Mesothelial cell of epicardium (in vitro differentiated cells): ENCODE data around the gene FES. TPM values are rescaled to one million over a fixed set of nuclear protein-coding genes. Genes with fewer than 3 reads are reported as not detected.
A peak's percentile ranks its signal among the peaks of the same experiment; 100 is the strongest.

Source experiments
- DNase-seq, 2 experiments: peaks; one replicate each; pipeline ENCODE4 v3.0.0; 2021; ENCODE audit warnings: low spot score in 2 of 2; ENCODE audit not compliant: unreplicated experiment in 2 of 2
- H3K27ac Mint-ChIP-seq: 2 replicates; pipeline ENCODE4 v1.8.0; 2021; ENCODE audit warnings: mixed read lengths
- H3K27me3 Mint-ChIP-seq: 2 replicates; pipeline ENCODE4 v1.8.0; 2021; ENCODE audit warnings: low read depth, mixed read lengths
- H3K36me3 Mint-ChIP-seq: 2 replicates; pipeline ENCODE4 v1.8.0; 2021; ENCODE audit warnings: mixed read lengths
- H3K4me1 Mint-ChIP-seq: 2 replicates; pipeline ENCODE4 v1.8.0; 2021; ENCODE audit warnings: mixed read lengths
- H3K4me3 Mint-ChIP-seq: 2 replicates; pipeline ENCODE4 v1.8.0; 2021; ENCODE audit warnings: mild to moderate bottlenecking, moderate library complexity, mixed read lengths
- H3K9me3 Mint-ChIP-seq: 2 replicates; pipeline ENCODE4 v1.8.0; 2021; ENCODE audit warnings: mixed read lengths
- total RNA-seq: library from RNA; stranded (reverse); gene quantifications from 3 replicates; pipeline ENCODE4 v1.2.1, GENCODE V29; 2021
- TF ChIP-seq, protein P1 (sequence below): fragments of 200-600 bp; sonication (generic); IDR thresholded peaks from one replicate; pipeline ENCODE4 v1.5.0; 2021; ENCODE audit warnings: antibody characterized with exemption; ENCODE audit not compliant: unreplicated experiment

The FES gene
- total RNA-seq, 1 donor from 2014 or later: 32.6 TPM

DNA sequence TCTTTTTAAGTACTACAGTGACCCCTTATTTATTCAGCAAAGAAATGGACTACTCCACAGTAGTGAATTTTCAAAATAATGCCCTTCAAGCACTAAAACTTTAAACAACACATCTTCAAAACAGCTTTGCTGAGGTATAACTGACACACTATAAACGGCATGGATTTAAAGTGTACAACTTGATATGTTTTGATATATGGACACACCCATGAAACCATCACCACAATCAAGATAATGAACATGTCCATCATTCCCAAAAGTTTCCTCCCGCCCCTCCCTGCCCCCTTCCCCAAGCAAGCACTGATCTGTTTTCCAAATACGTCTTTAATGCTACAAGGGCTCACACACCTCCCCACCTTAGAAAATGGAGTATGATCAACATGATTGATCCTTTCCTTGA lies 17.5 kb upstream of the FES start:
- Mint-ChIP-seq H3K4me3 (no peak overlapping the region), H3K27me3 (no peaks in the 10 kb centered on the region), H3K27ac (no peak overlapping the region), H3K4me1 (peaks cover 43% of the 10 kb centered on the region), H3K36me3 (no peaks in the 10 kb centered on the region), H3K9me3 (no peaks in the 10 kb centered on the region)
- TF ChIP-seq, protein P1, sequence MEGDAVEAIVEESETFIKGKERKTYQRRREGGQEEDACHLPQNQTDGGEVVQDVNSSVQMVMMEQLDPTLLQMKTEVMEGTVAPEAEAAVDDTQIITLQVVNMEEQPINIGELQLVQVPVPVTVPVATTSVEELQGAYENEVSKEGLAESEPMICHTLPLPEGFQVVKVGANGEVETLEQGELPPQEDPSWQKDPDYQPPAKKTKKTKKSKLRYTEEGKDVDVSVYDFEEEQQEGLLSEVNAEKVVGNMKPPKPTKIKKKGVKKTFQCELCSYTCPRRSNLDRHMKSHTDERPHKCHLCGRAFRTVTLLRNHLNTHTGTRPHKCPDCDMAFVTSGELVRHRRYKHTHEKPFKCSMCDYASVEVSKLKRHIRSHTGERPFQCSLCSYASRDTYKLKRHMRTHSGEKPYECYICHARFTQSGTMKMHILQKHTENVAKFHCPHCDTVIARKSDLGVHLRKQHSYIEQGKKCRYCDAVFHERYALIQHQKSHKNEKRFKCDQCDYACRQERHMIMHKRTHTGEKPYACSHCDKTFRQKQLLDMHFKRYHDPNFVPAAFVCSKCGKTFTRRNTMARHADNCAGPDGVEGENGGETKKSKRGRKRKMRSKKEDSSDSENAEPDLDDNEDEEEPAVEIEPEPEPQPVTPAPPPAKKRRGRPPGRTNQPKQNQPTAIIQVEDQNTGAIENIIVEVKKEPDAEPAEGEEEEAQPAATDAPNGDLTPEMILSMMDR: no peak
- no peak for DNase-seq

DNA sequence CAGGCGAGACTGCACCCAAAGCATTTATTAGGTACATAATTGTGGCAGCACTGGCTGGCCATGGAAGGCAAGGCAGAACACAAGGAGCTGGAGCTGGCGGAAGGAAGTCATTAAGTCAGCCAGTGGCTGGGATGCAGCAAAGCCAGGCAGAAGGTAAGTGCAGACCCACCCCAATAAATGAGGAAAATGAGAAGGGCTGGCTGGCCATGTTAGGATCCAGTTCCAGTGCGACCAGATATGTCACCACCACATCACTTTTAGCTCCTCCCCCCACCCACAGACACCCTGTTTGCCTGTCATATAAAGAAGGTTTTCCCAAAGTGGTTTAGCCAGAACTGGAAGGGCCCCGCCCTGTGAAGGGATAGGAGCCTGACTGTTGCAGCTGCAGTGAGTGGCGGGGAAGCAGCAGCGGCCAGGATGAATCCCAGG lies 16.0 kb upstream of the FES start, which contains the start of gene FURIN:
FURIN (plus strand) TSS at position 328 of the 429 bp plus-strand sequence. CDS start 7,153 bp downstream, outside the sequence.
- TF ChIP-seq, protein P1: no peak
- no peaks in the 10 kb centered on the region for H3K27me3 Mint-ChIP-seq
- no peaks in the 10 kb centered on the region for H3K36me3 Mint-ChIP-seq
- no peaks in the 10 kb centered on the region for H3K9me3 Mint-ChIP-seq
- peak within 1 kb of the TSS; percentile 36 for H3K4me3 Mint-ChIP-seq
- no peak for DNase-seq
- peak within 1 kb of the TSS; percentile 97 for H3K27ac Mint-ChIP-seq
- peaks cover 55% of the 10 kb centered on the region for H3K4me1 Mint-ChIP-seq

DNA sequence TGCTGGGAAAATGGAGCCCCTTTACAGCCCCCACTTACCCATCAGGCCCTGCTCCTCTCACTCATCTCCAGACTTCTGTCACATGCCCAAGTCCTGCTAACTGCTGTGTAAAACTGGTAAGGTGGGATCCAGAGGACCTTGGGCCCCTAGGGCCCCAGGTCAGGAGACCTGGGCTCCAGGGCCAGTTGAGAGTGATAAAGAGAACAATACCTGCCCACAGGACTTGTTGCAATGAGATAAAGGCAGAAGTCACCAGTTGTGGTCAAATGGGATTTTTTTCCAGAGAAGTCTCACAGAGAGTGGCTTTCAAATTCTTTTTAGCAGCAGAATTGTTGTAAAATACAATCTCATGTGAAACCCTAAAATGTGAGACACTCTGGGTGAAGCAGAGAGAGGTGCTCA lies 15.2 kb upstream of the FES start:
- H3K27ac Mint-ChIP-seq: peak overlapping the region; percentile 97
- H3K4me1 Mint-ChIP-seq: peaks cover 63% of the 10 kb centered on the region
- DNase-seq: no peak
- no peaks in the 10 kb centered on the region for H3K27me3 Mint-ChIP-seq
- peak overlapping the region; percentile 36 for H3K4me3 Mint-ChIP-seq
- TF ChIP-seq, protein P1: no peak
- no peaks in the 10 kb centered on the region for H3K36me3 Mint-ChIP-seq
- H3K9me3 Mint-ChIP-seq: no peaks in the 10 kb centered on the region

DNA sequence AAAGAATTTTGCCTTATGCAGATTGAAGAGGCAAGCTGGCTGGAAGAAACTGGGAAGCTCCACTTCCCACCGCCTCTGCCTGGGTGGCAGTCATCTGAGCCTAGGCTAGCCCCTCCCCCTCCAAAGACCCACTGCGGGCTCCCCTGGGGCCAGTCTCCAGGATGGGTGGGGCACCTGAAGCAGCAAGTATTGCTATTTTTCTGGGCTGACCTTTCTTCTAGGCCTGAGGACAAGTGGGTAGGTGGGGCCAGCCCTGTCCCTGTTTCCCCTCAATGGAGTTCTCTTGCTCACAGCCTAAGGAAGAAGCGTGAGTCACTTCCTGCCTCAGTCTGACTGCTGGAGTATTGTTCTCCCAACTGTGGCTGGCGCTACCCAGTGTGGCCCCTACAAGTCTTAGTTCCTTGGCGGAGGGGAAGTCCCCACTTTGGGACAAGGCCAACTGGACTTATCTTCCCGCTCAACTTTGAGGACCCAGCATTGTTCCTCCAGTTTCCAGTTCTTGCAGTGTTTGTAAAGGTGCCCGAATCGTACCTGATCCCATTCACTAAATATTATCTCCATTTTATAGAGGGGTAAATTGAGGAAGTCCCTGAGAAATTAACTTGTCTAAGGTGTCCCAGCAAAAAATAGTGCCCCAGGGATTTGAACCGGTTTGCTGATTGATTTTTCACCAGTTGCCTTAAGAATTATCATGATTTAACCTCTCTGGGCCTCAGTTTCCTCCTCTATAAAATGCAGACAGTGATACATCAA lies 14.5 kb upstream of the FES start:
- no peak for DNase-seq
- Mint-ChIP-seq H3K27ac (peak overlapping the region; percentile 97), H3K27me3 (no peaks in the 10 kb centered on the region), H3K36me3 (no peaks in the 10 kb centered on the region), H3K4me3 (peak overlapping the region; percentile 81), H3K9me3 (no peaks in the 10 kb centered on the region), H3K4me1 (peaks cover 68% of the 10 kb centered on the region)
- TF ChIP-seq, protein P1: no peak

DNA sequence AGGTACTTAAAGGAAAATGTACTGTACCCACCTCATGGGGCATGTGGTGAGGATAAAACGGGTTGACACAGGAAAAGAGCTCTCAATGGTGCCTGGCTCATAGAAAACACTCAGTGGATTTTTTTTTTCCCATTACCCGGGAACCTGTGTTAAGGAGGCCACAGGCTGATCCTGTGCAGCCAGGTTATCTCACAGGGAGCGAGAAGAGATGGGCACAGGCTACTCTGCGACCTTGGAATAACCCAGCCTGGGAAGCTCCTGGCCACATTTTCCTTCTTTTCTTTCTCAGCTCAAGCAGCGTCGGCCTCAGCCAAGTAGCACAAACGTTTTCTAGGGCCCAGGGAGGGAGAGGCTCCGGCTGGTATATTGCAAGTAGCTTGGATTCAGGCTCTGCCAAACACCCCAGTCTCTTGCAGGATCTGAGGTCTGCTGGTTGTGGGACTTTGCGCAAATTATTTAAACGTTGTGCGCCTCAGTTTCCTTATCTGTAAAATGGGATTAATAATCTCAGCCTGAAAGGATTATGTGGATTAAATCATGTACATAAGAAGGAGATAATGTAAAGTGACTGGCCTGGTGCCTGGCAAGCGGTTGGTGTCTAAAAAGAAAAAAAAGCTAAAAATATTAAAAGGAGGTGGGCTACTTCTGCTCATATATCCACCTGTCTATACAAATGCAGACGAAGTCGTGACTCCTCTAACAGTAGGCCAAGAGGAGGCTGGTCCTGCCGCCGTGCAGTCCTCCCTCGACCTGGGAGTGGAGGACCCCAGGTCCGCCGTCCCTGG lies 13.8 kb upstream of the FES start:
- no peaks in the 10 kb centered on the region for H3K36me3 Mint-ChIP-seq
- peak overlapping the region; percentile 81 for H3K4me3 Mint-ChIP-seq
- H3K9me3 Mint-ChIP-seq: no peaks in the 10 kb centered on the region
- H3K27me3 Mint-ChIP-seq: no peaks in the 10 kb centered on the region
- H3K4me1 Mint-ChIP-seq: peaks cover 70% of the 10 kb centered on the region
- H3K27ac Mint-ChIP-seq: peak overlapping the region; percentile 97
- DNase-seq: no peak
- TF ChIP-seq, protein P1: no peak
